GM21367 (cell line): ENCODE data around the gene KDM3B.
"Not testable (repeated sequence)": the region's sequence is repeated elsewhere in the genome, so short reads cannot be mapped to it uniquely, and the experiment has no call there.

Experiments
- ATAC-seq: cut with Tn5 transposase; IDR thresholded peaks from one replicate; pipeline ENCODE4 v1.9.1; 2021; ENCODE audit not compliant: unreplicated experiment

The KDM3B gene

DNA sequence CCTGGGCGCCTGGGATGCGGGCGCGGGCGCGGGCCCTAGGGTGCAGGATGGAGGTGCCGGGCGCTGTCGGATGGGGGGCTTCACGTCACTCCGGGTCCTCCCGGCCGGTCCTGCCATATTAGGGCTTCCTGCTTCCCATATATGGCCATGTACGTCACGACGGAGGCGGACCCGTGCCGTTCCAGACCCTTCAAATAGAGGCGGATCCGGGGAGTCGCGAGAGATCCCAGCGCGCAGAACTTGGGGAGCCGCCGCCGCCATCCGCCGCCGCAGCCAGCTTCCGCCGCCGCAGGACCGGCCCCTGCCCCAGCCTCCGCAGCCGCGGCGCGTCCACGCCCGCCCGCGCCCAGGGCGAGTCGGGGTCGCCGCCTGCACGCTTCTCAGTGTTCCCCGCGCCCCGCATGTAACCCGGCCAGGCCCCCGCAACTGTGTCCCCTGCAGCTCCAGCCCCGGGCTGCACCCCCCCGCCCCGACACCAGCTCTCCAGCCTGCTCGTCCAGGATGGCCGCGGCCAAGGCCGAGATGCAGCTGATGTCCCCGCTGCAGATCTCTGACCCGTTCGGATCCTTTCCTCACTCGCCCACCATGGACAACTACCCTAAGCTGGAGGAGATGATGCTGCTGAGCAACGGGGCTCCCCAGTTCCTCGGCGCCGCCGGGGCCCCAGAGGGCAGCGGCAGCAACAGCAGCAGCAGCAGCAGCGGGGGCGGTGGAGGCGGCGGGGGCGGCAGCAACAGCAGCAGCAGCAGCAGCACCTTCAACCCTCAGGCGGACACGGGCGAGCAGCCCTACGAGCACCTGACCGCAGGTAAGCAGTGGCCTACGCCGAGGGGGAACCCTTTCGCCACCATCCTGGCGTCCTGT lies 113.0 kb downstream of the KDM3B start, which contains the start of gene EGR1:
TSS of gene EGR1 (plus strand) at position 219 of the 864 bp plus-strand sequence. CDS start at position 502, 283 bp downstream.
- peak; percentile 42 for ATAC-seq

DNA sequence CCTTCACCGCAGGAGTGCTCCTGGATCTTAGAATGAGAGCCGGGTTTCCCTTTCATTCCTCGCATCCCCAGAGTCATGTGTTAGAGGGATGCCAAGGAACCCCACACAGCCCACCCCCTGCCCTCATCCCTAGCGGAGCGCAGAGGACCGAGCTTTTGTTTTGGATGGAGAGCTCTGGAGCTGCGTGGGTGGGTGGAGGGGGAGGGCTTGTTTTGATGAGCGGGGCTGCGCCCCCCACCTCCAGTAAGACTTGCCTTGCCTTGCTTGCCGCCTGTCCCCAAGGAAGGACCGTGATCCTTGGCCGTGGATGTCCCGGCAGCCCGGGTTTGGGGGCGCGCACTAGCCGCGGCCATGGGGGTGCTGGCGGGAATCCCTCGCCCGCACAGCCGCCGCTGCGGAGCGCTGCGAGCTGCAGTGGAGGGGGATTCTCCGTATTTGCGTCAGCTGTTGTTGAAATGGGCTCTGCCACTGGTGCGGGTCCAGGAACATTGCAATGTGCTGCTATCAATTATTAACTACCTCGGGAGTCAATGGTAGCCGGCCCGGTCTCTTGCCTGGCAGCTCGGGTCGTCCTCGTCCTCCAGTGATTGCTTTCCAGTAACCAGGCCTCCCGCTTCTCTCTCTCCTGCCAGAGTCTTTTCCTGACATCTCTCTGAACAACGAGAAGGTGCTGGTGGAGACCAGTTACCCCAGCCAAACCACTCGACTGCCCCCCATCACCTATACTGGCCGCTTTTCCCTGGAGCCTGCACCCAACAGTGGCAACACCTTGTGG lies 113.8 kb downstream of the KDM3B start:
- ATAC-seq, result no peak

DNA sequence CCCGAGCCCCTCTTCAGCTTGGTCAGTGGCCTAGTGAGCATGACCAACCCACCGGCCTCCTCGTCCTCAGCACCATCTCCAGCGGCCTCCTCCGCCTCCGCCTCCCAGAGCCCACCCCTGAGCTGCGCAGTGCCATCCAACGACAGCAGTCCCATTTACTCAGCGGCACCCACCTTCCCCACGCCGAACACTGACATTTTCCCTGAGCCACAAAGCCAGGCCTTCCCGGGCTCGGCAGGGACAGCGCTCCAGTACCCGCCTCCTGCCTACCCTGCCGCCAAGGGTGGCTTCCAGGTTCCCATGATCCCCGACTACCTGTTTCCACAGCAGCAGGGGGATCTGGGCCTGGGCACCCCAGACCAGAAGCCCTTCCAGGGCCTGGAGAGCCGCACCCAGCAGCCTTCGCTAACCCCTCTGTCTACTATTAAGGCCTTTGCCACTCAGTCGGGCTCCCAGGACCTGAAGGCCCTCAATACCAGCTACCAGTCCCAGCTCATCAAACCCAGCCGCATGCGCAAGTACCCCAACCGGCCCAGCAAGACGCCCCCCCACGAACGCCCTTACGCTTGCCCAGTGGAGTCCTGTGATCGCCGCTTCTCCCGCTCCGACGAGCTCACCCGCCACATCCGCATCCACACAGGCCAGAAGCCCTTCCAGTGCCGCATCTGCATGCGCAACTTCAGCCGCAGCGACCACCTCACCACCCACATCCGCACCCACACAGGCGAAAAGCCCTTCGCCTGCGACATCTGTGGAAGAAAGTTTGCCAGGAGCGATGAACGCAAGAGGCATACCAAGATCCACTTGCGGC lies 114.6 kb downstream of the KDM3B start:
- ATAC-seq, result no peak

DNA sequence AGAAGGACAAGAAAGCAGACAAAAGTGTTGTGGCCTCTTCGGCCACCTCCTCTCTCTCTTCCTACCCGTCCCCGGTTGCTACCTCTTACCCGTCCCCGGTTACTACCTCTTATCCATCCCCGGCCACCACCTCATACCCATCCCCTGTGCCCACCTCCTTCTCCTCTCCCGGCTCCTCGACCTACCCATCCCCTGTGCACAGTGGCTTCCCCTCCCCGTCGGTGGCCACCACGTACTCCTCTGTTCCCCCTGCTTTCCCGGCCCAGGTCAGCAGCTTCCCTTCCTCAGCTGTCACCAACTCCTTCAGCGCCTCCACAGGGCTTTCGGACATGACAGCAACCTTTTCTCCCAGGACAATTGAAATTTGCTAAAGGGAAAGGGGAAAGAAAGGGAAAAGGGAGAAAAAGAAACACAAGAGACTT lies 115.2 kb downstream of the KDM3B start:
- no peak for ATAC-seq

DNA sequence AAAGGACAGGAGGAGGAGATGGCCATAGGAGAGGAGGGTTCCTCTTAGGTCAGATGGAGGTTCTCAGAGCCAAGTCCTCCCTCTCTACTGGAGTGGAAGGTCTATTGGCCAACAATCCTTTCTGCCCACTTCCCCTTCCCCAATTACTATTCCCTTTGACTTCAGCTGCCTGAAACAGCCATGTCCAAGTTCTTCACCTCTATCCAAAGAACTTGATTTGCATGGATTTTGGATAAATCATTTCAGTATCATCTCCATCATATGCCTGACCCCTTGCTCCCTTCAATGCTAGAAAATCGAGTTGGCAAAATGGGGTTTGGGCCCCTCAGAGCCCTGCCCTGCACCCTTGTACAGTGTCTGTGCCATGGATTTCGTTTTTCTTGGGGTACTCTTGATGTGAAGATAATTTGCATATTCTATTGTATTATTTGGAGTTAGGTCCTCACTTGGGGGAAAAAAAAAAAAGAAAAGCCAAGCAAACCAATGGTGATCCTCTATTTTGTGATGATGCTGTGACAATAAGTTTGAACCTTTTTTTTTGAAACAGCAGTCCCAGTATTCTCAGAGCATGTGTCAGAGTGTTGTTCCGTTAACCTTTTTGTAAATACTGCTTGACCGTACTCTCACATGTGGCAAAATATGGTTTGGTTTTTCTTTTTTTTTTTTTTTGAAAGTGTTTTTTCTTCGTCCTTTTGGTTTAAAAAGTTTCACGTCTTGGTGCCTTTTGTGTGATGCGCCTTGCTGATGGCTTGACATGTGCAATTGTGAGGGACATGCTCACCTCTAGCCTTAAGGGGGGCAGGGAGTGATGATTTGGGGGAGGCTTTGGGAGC lies 115.9 kb downstream of the KDM3B start:
- no peak for ATAC-seq

DNA sequence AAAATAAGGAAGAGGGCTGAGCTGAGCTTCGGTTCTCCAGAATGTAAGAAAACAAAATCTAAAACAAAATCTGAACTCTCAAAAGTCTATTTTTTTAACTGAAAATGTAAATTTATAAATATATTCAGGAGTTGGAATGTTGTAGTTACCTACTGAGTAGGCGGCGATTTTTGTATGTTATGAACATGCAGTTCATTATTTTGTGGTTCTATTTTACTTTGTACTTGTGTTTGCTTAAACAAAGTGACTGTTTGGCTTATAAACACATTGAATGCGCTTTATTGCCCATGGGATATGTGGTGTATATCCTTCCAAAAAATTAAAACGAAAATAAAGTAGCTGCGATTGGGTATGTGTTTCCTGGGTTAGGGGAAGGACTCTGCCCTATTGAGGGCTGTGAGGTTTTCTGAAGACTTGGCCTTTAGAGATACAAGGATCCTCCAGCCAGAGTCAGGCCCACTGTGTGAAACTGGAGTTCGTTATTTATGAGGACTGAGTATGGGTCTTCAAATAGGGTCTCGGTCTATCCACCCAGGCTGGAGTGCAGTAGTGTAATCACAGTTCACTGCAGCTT lies 116.6 kb downstream of the KDM3B start:
- no peak for ATAC-seq

DNA sequence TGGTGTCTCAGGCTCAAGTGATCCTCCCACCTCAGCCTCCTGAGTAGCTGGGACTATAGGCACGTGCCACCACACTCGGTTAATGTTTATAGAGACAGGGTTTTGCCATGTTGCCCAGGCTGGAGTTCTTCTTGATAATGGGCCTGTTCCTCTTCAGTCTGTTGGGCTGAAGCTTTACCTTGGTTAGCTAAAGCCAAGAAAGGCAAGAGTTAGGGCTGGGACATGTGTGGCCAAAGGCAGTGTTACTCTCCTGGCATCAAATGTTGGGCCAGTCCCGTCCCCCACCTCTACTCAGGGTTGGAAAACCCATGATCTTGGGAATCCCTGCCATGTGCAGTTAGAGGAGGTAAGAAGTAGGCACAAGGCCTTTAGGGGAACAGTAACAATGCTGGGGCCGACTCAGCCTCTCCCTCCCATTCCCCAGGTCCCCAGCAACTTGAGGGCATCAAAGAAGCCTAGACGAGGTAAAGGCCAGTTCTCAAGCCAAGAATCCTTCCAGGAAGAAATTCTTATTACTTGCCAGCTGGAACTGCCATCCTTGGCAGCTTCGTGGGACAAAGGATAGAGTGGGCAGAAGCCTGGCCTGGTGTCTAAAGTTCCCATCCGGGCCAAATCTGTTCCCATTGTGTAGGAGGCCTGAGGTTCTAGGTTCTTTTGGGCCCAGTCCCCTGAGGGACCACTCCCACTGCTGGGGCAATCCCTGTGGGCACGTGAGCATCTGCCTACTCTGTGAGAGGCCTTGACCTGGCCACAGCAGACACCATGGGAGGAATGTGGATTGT lies 117.2 kb downstream of the KDM3B start:
- ATAC-seq, result no peak

DNA sequence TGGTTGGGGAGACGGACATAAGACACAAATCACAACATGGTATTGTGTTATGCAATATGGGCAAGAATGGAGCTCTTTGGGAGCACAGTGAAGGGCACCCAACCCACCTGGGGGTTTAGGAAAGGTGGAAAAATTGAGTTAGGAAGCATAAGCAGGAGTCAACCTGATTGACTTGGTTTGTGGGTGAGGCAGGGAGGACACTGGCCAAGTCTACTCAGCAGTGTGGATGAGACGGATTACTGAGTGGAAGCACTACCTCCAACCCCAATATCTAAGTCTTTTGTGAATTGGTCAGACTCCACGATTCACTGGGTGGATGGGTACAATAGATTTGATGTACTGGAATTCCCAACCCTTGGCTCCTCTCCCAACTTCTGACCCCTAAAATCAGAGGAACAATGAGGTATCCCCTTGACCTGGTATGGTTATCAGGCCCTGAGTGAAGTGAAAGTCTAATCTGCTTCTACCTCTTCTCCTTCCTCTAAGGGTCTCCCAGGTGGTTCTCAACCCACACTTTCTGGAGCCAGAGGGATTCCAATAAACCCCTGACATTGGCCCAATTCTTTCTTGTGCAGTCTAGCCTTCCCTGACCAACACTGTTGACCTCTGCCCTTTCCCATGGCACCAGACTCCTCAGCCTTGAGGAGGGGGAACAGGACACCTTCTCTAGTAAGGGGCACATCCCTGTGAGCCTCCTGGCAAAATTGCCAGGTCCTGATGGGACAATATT lies 118.0 kb downstream of the KDM3B start:
- no peak for ATAC-seq

DNA sequence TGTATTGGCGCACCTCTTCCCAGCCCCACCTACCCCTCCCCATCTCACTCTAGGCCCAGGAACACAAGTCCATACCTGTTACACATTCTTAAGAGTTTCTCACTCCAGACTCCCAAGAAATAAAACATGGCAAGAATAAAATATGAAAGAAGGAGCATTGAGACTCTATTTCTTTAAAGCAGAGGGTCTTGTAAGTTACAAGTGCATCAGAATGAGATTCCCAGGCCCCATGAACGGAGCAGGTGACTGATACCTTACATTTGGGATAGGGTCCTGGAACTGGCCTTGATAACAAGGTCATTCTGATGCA lies 118.5 kb downstream of the KDM3B start:
- ATAC-seq, result no peak

DNA sequence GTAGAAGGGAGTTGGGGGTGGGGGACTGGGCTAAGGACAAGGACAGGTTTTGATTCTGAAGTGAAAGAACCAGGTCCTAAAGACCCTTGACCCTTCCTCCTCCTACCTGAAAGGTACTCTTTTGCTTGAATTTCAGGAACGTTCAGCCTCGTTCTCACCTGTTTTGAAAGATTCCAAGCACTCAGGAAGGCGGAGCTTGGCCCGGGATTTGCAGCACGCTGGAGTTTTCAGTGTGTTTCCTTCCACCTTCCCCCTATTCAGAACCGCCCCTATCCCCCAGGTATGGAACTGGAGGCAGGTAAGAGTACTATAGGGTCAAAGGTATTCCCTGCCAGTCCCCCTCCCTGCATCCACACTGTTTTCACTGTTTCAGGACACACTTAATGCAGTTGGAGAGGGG lies 119.9 kb downstream of the KDM3B start:
- no peak for ATAC-seq

DNA sequence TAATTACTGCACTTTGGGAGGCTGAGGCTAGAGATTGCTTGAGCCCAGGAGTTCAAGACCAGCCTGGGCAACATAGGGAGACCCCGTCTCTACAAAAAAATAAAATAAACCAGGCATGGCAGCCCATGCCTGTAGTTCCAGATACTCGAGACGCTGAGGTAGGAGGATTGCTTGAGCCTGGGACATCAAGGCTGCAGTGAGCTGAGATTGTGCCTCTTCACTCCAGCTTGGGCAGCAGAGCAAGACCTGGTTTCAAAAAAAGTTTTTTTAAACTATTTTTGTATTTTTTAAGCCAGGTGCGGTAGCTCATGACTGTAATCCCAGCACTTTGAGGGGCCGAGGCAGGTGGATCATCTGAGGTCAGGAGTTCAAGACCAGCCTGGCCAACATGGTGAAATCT lies 120.7 kb downstream of the KDM3B start:
- not testable (repeated sequence) for ATAC-seq

DNA sequence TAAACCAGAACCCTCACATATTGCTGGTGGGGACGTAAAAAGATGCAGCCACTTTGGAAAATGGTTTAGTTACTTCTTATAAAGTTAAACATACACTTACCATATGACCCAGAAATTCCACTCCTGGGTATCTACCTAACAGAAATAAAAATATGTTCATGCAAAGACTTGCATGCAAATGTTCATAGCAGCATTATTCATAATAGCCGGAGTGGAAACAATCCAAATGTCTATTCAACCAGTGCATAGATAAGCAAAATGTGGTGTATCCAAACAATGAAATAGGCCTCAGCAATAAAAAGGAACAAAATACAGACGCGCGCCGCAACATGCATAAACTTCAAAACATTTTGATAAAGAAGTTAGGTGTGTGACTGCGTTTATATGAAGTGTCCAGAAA lies 124.4 kb downstream of the KDM3B start:
- no peak for ATAC-seq

DNA sequence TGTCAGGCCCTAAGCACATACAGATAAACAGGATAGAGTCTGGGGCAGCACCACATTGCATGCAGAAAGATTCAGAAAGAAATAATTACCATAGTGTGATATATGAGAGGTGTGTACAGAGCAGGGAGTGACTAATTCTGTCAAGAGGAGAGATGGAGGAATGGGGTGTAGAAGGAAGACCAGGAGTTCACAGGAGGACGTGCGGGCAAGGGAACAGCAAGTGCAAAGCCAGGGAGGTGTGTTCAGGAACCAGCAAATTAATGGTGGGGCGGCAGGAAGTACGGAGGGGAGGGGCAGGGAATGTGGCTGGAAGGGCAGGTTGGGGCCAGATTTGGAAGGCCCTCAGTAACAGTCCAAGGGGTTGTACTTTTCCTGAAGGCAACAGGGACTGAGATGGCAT lies 130.2 kb downstream of the KDM3B start:
- no peak for ATAC-seq
